ENCODE measurements around the gene ADIRF.

- TF ChIP-seq EZH2 (IDR thresholded peaks at IDR 0.05; ENCODE audit: borderline replicate concordance, low read length) (no peak), CTCF (conservative IDR thresholded peaks at IDR 0.05 in 1 of 2, IDR thresholded peaks at IDR 0.05 in 1 of 2; ENCODE audit: extremely low read depth in 1 of 2, insufficient read depth in 1 of 2, low read depth in 1 of 2, low read length in 2 of 2) (no peak)
Observed at GRCh38 chr10:86976362-86977056, 8.2 kb downstream of the ADIRF start.

Measured in mammary epithelial cell (primary cell).